GM21576 (cell line): ENCODE measurements around the gene CLTCL1.

Experiments used
- ATAC-seq: cut with Tn5 transposase; IDR thresholded peaks from one replicate; pipeline ENCODE4 v1.9.1; 2021; ENCODE audit warnings: mild to moderate bottlenecking, moderate library complexity; ENCODE audit not compliant: unreplicated experiment

CLTCL1 gene

GRCh38 chr22:19134874-19135273, 156.6 kb downstream of the CLTCL1 start:
- no peak for ATAC-seq

GRCh38 chr22:19134176-19134831, 157.2 kb downstream of the CLTCL1 start:
- ATAC-seq = no peak

GRCh38 chr22:19133561-19133960, 158.0 kb downstream of the CLTCL1 start:
- no peak for ATAC-seq

- no peak for ATAC-seq
Observed at GRCh38 chr22:19132693-19133400, 158.7 kb downstream of the CLTCL1 start.

GRCh38 chr22:19132153-19132552, 159.4 kb downstream of the CLTCL1 start:
- no peak for ATAC-seq

- ATAC-seq = no peak
Observed at GRCh38 chr22:19131685-19132015, 159.9 kb downstream of the CLTCL1 start.

GRCh38 chr22:19130959-19131684, 160.4 kb downstream of the CLTCL1 start, which contains the start of gene TSSK2:
Gene TSSK2, plus strand, starts transcription at chr22:19131308. Its CDS starts 92 bp downstream, at chr22:19131400.
- ATAC-seq = no peak

- no peak for ATAC-seq
Observed at GRCh38 chr22:19129871-19130270, 161.6 kb downstream of the CLTCL1 start.
